ACHN (cell line): ENCODE results near the gene FHOD3.

ENCODE experiments used
- DNase-seq: peaks from one replicate; pipeline ENCODE4 v3.0.0-alpha.2; 2015
- in situ Hi-C: cut with HindIII; loops from 2 replicates; pipeline ENCODE4 v1.10.0; 2017; ENCODE audit warnings: low sequenced_read_pairs, low pct_ligation_motif_present, low pct_unique_long_range_greater_than_20kb

Gene FHOD3

DNA sequence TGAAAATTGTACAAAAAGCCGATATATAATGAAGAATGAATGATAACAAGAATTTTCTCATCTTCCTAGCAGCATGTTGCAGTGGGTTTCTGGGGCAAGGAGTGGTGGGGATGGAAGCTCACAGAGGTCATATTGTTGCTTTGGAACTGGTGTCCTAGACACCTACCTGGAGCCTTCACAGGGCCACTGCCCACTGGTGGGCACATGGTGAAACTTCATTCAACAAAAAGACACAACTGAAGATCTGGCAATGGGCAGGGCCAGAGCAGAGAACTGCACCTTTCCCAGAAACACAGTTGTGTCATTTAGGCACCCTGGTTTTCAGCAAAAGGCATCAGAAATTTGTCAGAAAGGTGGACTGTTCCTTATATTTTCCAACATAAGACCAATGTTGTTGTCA, 115.3 kb downstream of the FHOD3 start:
- in situ Hi-C loops = no loop called here
- DNase-seq = peak; percentile 63

- DNase-seq = no peak
Observed at GRCh38 chr18:36415171-36415570, 117.7 kb downstream of the FHOD3 start.

DNA sequence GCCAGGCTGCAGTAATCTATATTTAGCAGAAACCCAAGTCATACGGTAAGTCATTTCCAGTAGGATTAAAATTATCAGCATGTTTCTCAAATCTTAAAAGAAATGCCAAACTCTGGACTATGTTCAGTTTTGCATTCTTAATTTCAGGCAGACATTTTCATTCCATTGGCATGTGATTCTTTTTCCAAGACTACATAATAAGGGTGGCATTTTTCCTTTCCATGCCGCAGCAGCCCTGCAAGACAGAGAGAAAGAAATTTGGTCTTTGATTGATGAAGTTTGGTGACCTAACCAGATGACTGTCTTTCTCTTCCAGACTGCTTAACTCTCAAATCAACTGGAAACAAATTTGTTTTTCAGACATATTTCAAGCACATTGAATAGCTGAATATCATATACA, 118.1 kb downstream of the FHOD3 start:
- no peak for DNase-seq
- in situ Hi-C loops = no loop called here

More at GRCh38 chr18:36415171-36415570, 117.7 kb downstream of the FHOD3 start:
- in situ Hi-C loops = no loop called here

DNA sequence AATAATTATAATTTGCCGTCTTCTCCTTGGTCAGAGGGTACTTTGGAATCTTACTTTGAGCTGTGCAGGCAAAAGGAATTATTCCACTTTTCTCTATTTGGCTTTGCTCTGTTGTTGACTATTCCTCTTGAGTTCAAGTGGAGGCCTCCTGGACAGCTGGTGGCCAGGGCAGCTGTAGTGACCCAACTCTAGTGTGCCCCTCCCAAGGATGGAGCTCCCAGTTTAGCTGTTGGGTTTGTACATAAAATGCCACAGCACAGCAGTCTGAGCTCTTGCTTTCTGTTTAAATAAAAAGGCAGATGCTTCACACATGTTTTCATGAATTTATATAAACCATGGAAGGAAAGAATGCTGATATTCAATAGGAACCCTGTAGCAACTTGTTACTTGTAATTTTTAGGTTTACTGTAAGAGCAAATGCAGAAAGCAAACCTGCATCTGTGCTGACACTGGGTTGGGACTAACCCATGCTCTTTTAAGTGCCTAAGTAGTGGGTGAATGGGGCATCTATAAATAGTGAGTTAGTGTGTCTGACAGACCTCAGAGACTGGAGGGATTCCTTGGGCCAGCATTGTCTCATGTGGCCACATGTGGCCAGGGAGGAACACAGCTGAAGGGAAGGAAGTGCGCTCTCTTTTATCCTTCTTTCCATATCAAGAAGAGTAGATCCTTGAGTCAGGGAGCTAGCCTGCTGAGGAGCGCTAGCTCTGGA, 121.8 kb downstream of the FHOD3 start:
- in situ Hi-C loops = no loop called here
- DNase-seq = no peak

- in situ Hi-C loops = no loop called here
- peak; percentile 69 for DNase-seq
Observed at GRCh38 chr18:36419900-36420531, 122.5 kb downstream of the FHOD3 start.

- DNase-seq = no peak
- in situ Hi-C loops = no loop called here
Observed at GRCh38 chr18:36420826-36421225, 123.3 kb downstream of the FHOD3 start.

DNA sequence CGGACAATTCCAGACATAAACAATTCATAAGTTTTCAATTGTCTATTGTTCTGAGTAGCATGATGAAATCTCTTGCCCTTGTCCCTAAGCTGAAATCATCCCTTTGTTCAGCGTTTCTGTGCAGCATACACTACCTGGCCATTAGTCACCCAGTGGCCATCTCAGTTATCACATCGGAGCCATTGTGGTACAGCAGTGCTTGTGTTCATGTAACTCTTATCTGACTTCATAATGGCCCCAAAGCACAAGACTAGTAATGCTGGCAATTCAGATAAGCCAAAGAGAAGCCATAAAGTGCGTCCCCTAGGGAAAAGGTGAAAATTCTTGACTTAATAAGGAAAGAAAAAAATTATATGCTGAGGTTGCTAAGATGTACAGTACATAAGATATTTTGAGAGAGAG, 127.2 kb downstream of the FHOD3 start:
- no peak for DNase-seq
- in situ Hi-C loops = no loop called here

- in situ Hi-C loops = no loop called here
- DNase-seq = no peak
Observed at GRCh38 chr18:36427369-36427768, 129.9 kb downstream of the FHOD3 start.

- in situ Hi-C loops = no loop called here
- no peak for DNase-seq
Observed at GRCh38 chr18:36427831-36428230, 130.3 kb downstream of the FHOD3 start.

DNA sequence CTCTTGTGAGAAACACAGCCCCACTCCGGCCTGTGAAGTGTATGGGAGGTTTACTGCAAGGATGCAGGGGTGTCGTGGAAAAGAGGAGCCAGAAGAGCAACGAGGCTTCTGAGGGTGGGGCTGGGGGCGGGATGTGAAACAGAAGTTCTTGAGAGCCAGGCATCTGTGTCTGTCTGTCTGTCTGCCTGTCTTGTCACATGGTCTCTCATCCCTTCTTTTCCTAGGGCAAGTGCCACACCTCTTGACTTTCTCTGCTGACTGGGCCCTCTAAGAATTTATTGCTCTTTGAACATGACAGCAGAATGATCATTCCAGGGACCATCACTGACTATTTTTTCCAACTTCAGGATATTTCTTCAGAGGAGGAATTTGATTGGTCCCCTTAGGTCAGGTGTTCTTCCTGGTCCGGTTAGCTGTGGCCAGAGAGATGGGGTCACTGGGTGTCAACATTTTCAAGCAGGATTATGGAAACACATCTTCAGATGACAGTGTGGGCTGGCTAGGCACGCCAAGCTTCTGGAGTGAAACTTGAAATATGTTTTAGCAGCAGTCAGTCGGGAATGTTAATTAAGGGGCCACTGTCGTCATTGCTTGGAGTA, 131.0 kb downstream of the FHOD3 start:
- DNase-seq = no peak
- in situ Hi-C loops = no loop called here

- in situ Hi-C loops = no loop called here
- DNase-seq = no peak
Observed at GRCh38 chr18:36432880-36433555, 135.5 kb downstream of the FHOD3 start.

DNA sequence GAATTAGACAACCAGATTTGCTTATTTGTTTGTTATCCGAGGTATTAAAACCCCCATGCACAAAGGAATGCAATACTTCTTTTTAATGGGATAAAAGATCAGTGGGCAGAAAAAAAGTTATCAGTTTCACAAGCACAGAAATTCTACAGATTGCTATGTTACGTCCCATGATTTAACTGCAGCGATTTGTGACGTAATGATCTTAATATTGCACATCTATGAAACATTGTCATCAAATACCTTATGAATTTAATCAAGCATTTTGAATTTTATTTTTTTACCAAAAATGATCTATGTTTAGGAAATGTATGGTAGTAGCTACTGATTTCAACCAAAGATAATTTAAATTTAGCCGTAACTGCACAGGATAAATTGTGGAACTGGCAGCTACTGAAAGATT, 138.9 kb downstream of the FHOD3 start:
- in situ Hi-C loops = no loop called here
- DNase-seq = no peak

- DNase-seq = peak; percentile 73
- in situ Hi-C loops = no loop called here
Observed at GRCh38 chr18:36440614-36441013, 143.1 kb downstream of the FHOD3 start.

GRCh38 chr18:36441426-36442240, 144.1 kb downstream of the FHOD3 start:
- DNase-seq = peak; percentile 61
- in situ Hi-C loops = no loop called here

- no peak for DNase-seq
- in situ Hi-C loops = no loop called here
Observed at GRCh38 chr18:36442717-36443116, 145.2 kb downstream of the FHOD3 start.

DNA sequence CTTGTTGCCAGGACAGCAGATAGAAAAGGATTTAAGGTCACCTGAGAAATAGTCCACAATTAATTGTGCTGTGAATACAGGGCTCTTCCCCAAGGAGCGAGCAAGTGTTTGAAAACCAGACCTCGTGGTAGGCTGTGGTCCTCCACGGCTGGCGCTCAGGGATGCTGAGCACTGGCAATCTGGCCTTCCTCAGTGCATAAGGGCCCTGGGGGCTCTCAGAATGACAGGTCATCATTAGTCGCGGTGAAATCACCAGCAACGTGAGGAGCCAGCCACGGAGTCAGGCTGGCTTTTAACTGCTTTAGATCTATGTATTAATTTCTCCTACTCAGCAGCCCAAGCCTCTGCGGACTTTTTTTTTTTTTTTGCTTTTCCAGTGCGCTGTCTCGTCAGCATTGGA, 148.5 kb downstream of the FHOD3 start:
- DNase-seq = no peak
- in situ Hi-C loops = no loop called here

- no peak for DNase-seq
- in situ Hi-C loops = no loop called here
Observed at GRCh38 chr18:36448384-36449290, 151.1 kb downstream of the FHOD3 start.

DNA sequence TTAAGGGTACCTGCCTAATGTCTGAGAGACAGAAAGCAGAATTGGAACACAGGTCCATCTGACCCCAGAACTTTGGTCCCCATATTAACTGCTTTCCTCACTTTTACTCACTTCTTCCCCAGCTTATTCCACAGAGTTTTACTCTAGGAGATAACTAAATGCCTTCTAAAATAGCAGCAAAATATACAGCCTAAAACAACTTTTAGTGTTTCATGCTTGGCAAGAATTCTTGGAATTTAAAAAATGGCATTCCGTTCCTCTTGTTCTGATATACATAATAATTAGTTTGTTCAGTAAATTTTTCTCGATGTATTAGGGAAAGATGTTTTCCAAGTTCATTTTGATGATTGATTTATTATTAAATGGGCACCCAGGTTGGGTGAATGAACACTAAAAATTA, 151.9 kb downstream of the FHOD3 start:
- no peak for DNase-seq
- in situ Hi-C loops = no loop called here
